Neural cell (in vitro differentiated cells): ENCODE results near the gene KRTAP4-4. TPM values are rescaled to one million over a fixed set of nuclear protein-coding genes. Genes with fewer than 3 reads are reported as not detected.

Source experiments
- H2AFZ ChIP-seq: fragments of 200-600, 300-800 bp; sonication (generic), shearing (Covaris generic); 2 replicates; pipeline ENCODE4 v1.6.0; 2014; ENCODE audit warnings: low read depth, mild to moderate bottlenecking, antibody characterized with exemption, low read length, moderate library complexity
- H3F3A ChIP-seq: fragments of 200-600 bp; shearing (Covaris generic); 2 replicates; pipeline ENCODE4 v1.6.1; 2016; ENCODE audit warnings: mild to moderate bottlenecking, moderate library complexity, mixed read lengths, antibody characterized with exemption, low read length; ENCODE audit not compliant: insufficient read depth, poor library complexity, severe bottlenecking
- H3K27ac ChIP-seq: fragments of 200-600, 300-800 bp; sonication (generic), shearing (Covaris generic); 2 replicates; pipeline ENCODE4 v1.5.1; 2014; ENCODE audit warnings: mild to moderate bottlenecking, low read length, moderate library complexity
- H3K27me3 ChIP-seq: fragments of 300-800, 200-600 bp; sonication (generic), shearing (Covaris generic); 2 replicates; pipeline ENCODE4 v1.6.0; 2014; ENCODE audit warnings: mild to moderate bottlenecking, low read depth, low read length, moderate library complexity; ENCODE audit not compliant: insufficient read depth
- H3K36me3 ChIP-seq: fragments of 300-800, 200-600 bp; sonication (generic), shearing (Covaris generic); 2 replicates; pipeline ENCODE4 v1.5.1; 2014; ENCODE audit warnings: mild to moderate bottlenecking, antibody characterized with exemption, low read length, moderate library complexity; ENCODE audit not compliant: insufficient read depth
- H3K4me2 ChIP-seq: fragments of 300-800, 200-600 bp; sonication (generic), shearing (Covaris generic); 2 replicates; pipeline ENCODE4 v1.6.0; 2014; ENCODE audit warnings: mild to moderate bottlenecking, low read length
- H3K4me3 ChIP-seq: fragments of 300-800, 200-600 bp; sonication (generic), shearing (Covaris generic); 2 replicates; pipeline ENCODE4 v1.5.1; 2014; ENCODE audit warnings: mild to moderate bottlenecking, low read length, moderate library complexity
- H3K79me2 ChIP-seq: fragments of 200-600 bp; shearing (Covaris generic); replicated peaks from 2 replicates; pipeline ENCODE4 v1.6.0; 2014; ENCODE audit warnings: mild to moderate bottlenecking, low read length, moderate library complexity; ENCODE audit not compliant: insufficient read depth
- H3K9ac ChIP-seq: fragments of 300-800, 200-600 bp; sonication (generic), shearing (Covaris generic); 2 replicates; pipeline ENCODE4 v1.6.1; 2016; ENCODE audit warnings: mild to moderate bottlenecking, low read length, mixed read lengths
- H3K9me2 ChIP-seq: fragments of 200-600 bp; shearing (Covaris generic); 2 replicates; pipeline ENCODE4 v1.6.1; 2016; ENCODE audit warnings: mild to moderate bottlenecking, low read length, mixed read lengths; ENCODE audit not compliant: insufficient read depth
- H3K9me3 ChIP-seq: fragments of 200-600, 300-800 bp; sonication (generic), shearing (Covaris generic); 2 replicates; pipeline ENCODE4 v1.6.1; 2016; ENCODE audit warnings: mild to moderate bottlenecking, mixed run types, low read length, moderate library complexity, mixed read lengths
- H4K20me1 ChIP-seq: fragments of 200-600 bp; shearing (Covaris generic); 2 replicates; pipeline ENCODE4 v1.6.1; 2016; ENCODE audit warnings: mild to moderate bottlenecking, mixed run types; ENCODE audit not compliant: insufficient read depth
- EP300 ChIP-seq: fragments of 450-650 bp; conservative IDR thresholded peaks from 2 replicates; pipeline ENCODE4 v1.6.1; 2014; ENCODE audit warnings: antibody characterized with exemption, mild to moderate bottlenecking, moderate library complexity; ENCODE audit not compliant: poor library complexity, severe bottlenecking
- EZH2 ChIP-seq: fragments of 200-600, 300-800 bp; shearing (Covaris generic), sonication (generic); IDR thresholded peaks from 2 replicates; pipeline ENCODE4 v1.6.1; 2014; ENCODE audit warnings: antibody characterized with exemption, low read length, borderline replicate concordance, mild to moderate bottlenecking; ENCODE audit not compliant: insufficient read depth, poor library complexity, severe bottlenecking
- MXI1 ChIP-seq: fragments of 450-650 bp; conservative IDR thresholded peaks from 2 replicates; pipeline ENCODE4 v1.6.1; 2014; ENCODE audit warnings: antibody characterized with exemption, mild to moderate bottlenecking; ENCODE audit not compliant: poor library complexity, severe bottlenecking
- POLR2AphosphoS5 ChIP-seq: IDR thresholded peaks from 2 replicates; pipeline ENCODE4 v1.6.1; 2012
- RAD21 ChIP-seq: fragments of 450-650 bp; conservative IDR thresholded peaks from 2 replicates; pipeline ENCODE4 v1.6.1; 2014; ENCODE audit warnings: antibody characterized with exemption, mild to moderate bottlenecking, moderate library complexity
- REST ChIP-seq: IDR thresholded peaks from 2 replicates; pipeline ENCODE4 v1.6.1; 2012; ENCODE audit warnings: borderline replicate concordance
- SMC3 ChIP-seq: fragments of 450-650 bp; conservative IDR thresholded peaks from 2 replicates; pipeline ENCODE4 v1.6.1; 2014; ENCODE audit warnings: antibody characterized with exemption, mild to moderate bottlenecking, moderate library complexity; ENCODE audit not compliant: poor library complexity
- TAF1 ChIP-seq: IDR thresholded peaks from 2 replicates; pipeline ENCODE4 v1.6.1; 2012; ENCODE audit warnings: low read depth
- polyA minus RNA-seq: library from RNA; depleted of rRNA, polyadenylated mRNA; stranded (reverse); fragments of >200 nt; gene quantifications from 2 replicates; pipeline ENCODE4 v1.2.3, GENCODE V29; 2014
- polyA plus RNA-seq: library from polyadenylated mRNA; depleted of rRNA; stranded (reverse); fragments of >200 nt; gene quantifications from 2 replicates; pipeline ENCODE4 v1.2.3, GENCODE V29; 2014
- TF ChIP-seq, protein P1 (sequence below): fragments of 450-650 bp; IDR thresholded peaks from 2 replicates; pipeline ENCODE4 v1.5.1; 2014; ENCODE audit warnings: antibody characterized with exemption, mild to moderate bottlenecking, moderate library complexity; ENCODE audit not compliant: poor library complexity, severe bottlenecking

Gene KRTAP4-4
- polyA plus RNA-seq, result not detected in 2 replicates
- polyA minus RNA-seq, result not detected in 2 replicates

GRCh38 chr17:41160648-41161047, at the start of gene KRTAP4-4:
KRTAP4-4 (minus strand) TSS chr17:41160748; CDS start chr17:41160691, 57 bp downstream.
- Histone ChIP-seq H3K36me3 (no peaks in the 10 kb centered on the region), H3K27me3 (no peaks in the 10 kb centered on the region), H3K9me2 (no peaks in the 10 kb centered on the region), H4K20me1 (no peaks in the 10 kb centered on the region), H3F3A (no peaks in the 10 kb centered on the region), H3K9ac (no peak within 1 kb of the TSS), H2AFZ (no peak within 1 kb of the TSS), H3K79me2 (no peaks in the 10 kb centered on the region), H3K27ac (no peak within 1 kb of the TSS), H3K4me2 (no peak within 1 kb of the TSS), H3K4me3 (no peak within 1 kb of the TSS), H3K9me3 (no peaks in the 10 kb centered on the region)
- TF ChIP-seq MXI1, result no peak
- no peak for TF ChIP-seq REST
- no peak for TF ChIP-seq SMC3
- no peak for TF ChIP-seq EZH2
- no peak for TF ChIP-seq RAD21
- no peak for TF ChIP-seq EP300

DNA sequence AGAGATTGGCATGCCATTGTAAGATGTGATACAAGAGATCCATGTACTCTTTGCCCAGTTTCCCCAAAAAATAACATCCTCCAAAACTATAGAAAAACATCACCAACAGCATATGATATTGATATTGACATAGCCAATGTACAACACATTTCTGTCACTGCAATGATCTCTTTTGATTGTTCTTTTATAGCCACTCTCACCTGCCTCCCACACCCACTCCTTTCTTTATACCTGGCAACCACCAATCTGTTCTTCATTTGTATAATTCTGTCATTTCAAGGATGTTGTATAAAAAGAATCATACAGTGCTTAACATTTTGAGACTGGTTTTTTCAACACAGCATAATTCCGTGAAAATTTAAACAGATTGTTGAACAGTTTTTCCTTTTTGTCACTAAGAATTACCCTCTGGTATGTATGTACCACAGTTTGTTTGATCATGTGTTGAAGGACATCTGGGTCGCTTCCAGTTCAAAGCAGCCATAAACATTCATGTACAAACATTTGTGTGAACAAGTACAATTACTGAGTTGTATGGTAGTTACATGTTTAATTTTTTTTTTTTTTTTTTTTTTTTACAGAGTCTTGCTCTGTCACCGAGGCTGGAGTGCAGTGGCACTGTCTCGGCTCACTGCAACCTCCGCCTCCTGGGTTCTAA, 39.0 kb upstream of the KRTAP4-4 start:
- H3F3A ChIP-seq, result no peaks in the 10 kb centered on the region
- no peaks in the 10 kb centered on the region for H3K9me2 ChIP-seq
- H3K4me3 ChIP-seq, result no peak overlapping the region
- H3K79me2 ChIP-seq, result no peaks in the 10 kb centered on the region
- no peak overlapping the region for H3K9ac ChIP-seq
- no peaks in the 10 kb centered on the region for H3K27me3 ChIP-seq
- H3K36me3 ChIP-seq, result no peaks in the 10 kb centered on the region
- H3K27ac ChIP-seq, result no peak overlapping the region
- no peaks in the 10 kb centered on the region for H4K20me1 ChIP-seq
- no peak overlapping the region for H3K4me2 ChIP-seq
- no peak for TF ChIP-seq TAF1
- TF ChIP-seq MXI1, result no peak
- no peak for TF ChIP-seq SMC3
- TF ChIP-seq, protein P1, sequence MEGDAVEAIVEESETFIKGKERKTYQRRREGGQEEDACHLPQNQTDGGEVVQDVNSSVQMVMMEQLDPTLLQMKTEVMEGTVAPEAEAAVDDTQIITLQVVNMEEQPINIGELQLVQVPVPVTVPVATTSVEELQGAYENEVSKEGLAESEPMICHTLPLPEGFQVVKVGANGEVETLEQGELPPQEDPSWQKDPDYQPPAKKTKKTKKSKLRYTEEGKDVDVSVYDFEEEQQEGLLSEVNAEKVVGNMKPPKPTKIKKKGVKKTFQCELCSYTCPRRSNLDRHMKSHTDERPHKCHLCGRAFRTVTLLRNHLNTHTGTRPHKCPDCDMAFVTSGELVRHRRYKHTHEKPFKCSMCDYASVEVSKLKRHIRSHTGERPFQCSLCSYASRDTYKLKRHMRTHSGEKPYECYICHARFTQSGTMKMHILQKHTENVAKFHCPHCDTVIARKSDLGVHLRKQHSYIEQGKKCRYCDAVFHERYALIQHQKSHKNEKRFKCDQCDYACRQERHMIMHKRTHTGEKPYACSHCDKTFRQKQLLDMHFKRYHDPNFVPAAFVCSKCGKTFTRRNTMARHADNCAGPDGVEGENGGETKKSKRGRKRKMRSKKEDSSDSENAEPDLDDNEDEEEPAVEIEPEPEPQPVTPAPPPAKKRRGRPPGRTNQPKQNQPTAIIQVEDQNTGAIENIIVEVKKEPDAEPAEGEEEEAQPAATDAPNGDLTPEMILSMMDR, result no peak
- no peak for TF ChIP-seq EZH2
- TF ChIP-seq RAD21, result no peak
- TF ChIP-seq EP300, result no peak
- no peak for TF ChIP-seq POLR2AphosphoS5
- no peaks in the 10 kb centered on the region for H3K9me3 ChIP-seq
- H2AFZ ChIP-seq, result no peak overlapping the region
